Sigmoid colon (tissue), 7 donors: Measurements from ENCODE around the gene IMPG1. TPM values are rescaled to one million over a fixed set of nuclear protein-coding genes. Genes with fewer than 3 reads are reported as not detected.
"Not testable (repeated sequence)": the region's sequence is repeated elsewhere in the genome, so short reads cannot be mapped to it uniquely, and the experiment has no call there.

ENCODE experiments used
- DNase-seq: peaks from one replicate; pipeline ENCODE4 v3.0.0-alpha.2; 2019
- H3K27ac ChIP-seq, 4 donors: fragments of 200-600 bp; sonication (generic); one replicate each; pipeline ENCODE4 v1.5.1; 2016 to 2019; ENCODE audit warnings: mild to moderate bottlenecking in 1 of 4
- H3K27me3 ChIP-seq, 3 donors: fragments of 200-600 bp; sonication (generic); one replicate each; pipeline ENCODE4 v1.5.1; 2019; ENCODE audit warnings: mild to moderate bottlenecking in 1 of 3
- H3K36me3 ChIP-seq, 4 donors: fragments of 200-600 bp; sonication (generic); one replicate each; pipeline ENCODE4 v1.5.1; 2016 to 2019
- H3K4me1 ChIP-seq, 4 donors: fragments of 200-600 bp; sonication (generic); one replicate each; pipeline ENCODE4 v1.5.1; 2017 to 2019
- H3K4me3 ChIP-seq, 4 donors: fragments of 200-600 bp; sonication (generic); one replicate each; pipeline ENCODE4 v1.5.1; 2017 to 2019; ENCODE audit warnings: mild to moderate bottlenecking in 2 of 4, moderate library complexity in 1 of 4
- H3K9me3 ChIP-seq, 4 donors: fragments of 200-600 bp in 3 of 4; sonication (generic) in 3 of 4; one replicate each; pipeline versions ENCODE4 v1.5.1 to v1.6.1; 2013 to 2019
- EP300 ChIP-seq, 4 donors: sonication (generic); formaldehyde crosslinking; IDR thresholded peaks; one replicate each; pipeline ENCODE4 v1.6.1; 2017; ENCODE audit warnings: antibody characterized with exemption in 4 of 4
- POLR2A ChIP-seq, 2 donors: fragments of 450-650 bp; IDR thresholded peaks; one replicate each; pipeline ENCODE4 v1.6.1; 2016; ENCODE audit warnings: antibody characterized with exemption in 2 of 2, mild to moderate bottlenecking in 2 of 2, moderate library complexity in 2 of 2
- POLR2AphosphoS5 ChIP-seq, 4 donors: sonication (generic); formaldehyde crosslinking; IDR thresholded peaks; one replicate each; pipeline ENCODE4 v1.6.1; 2017; ENCODE audit warnings: antibody characterized with exemption in 4 of 4
- WGBS, 2 donors: extraction: QIAGEN DNeasy Blood & Tissue Kit; methylation state at CpG; one replicate each; pipeline ENCODE4 v1.1.7; 2013; 5-methylcytosine and 5-hydroxymethylcytosine counted together
- intact Hi-C: fragments of 100-400 bp; cut with DNase I; formaldehyde crosslinking; loops from one replicate; pipeline ENCODE4 v1.15.1; 2023
- polyA plus RNA-seq, 3 donors: library from polyadenylated mRNA; stranded (reverse); fragments of 200-250 nt; gene quantifications; one replicate each; pipeline ENCODE4 v1.2.3, GENCODE V29; 2013
- total RNA-seq, 4 donors: library from RNA; depleted of rRNA; stranded (reverse); fragments of >200 nt; gene quantifications; one replicate each; pipeline ENCODE4 v1.1.0, GENCODE V29; 2016
- TF ChIP-seq, protein P1 (sequence below), 4 experiments: fragments of 450-650 bp in 3 of 4; fragments of 200-600 bp in 1 of 4; IDR thresholded peaks; one replicate each; pipeline ENCODE4 v1.5.1; 2016 to 2019; ENCODE audit warnings: antibody characterized with exemption in 4 of 4, mild to moderate bottlenecking in 3 of 4, moderate library complexity in 2 of 4
- donor health status: healthy with polysubstance abuse.
- donor health status: Bipolar disorder and iron deficiency.
- donor health status: healthy.

The IMPG1 gene
- total and polyA plus RNA-seq, 7 donors: not detected

DNA sequence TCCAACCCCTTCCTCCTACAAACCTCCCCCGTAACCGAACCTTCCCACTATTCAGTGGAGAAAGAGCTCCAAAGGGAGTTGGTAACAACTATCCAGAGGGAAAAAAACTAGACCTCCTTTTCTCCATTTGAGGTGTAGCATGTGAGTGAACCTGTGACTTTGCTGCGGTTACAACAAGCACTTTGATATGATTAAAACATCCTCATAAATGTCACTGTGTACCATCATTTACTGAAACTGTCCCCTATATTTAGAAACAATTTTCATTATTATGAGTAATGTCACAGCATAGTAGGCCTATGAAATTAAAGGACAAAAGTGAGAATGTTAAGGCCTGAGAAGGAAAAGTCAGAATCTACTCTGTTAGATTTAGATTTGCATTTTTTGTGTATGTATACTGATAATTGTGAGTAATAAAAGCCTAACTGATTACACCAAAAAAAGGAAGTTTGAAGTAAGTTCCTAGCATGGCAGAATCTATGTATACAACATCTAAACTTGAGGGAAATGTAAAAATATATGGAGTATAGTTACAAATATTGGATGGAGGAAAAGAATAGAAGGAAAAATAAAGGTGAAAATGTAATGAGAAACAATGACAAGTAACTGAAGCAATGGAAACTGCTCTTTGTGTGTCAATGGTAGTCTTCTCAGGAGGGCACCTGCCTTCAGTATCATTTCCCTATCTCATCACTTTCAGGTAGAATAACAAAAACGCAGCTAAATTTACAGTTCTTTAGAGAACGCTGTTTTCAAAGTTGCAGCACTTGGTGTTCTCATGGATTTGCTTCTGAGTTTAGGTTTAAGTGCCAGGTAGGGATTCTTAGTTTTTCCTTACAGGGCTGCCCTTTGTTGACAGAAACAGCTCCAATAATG, 145.9 kb downstream of the IMPG1 start:
- H3K4me3 ChIP-seq: no peak overlapping the region
- intact Hi-C loops: no loop called here
- no peak overlapping the region for H3K27ac ChIP-seq
- H3K27me3 ChIP-seq: no peaks in the 10 kb centered on the region
- no peaks in the 10 kb centered on the region for H3K4me1 ChIP-seq
- DNase-seq: no peak
- no peak for TF ChIP-seq POLR2AphosphoS5 (IDR thresholded peaks at IDR 0.05)
- TF ChIP-seq EP300 (IDR thresholded peaks at IDR 0.05): no peak
- TF ChIP-seq POLR2A (IDR thresholded peaks at IDR 0.05): no peak
- TF ChIP-seq, protein P1, sequence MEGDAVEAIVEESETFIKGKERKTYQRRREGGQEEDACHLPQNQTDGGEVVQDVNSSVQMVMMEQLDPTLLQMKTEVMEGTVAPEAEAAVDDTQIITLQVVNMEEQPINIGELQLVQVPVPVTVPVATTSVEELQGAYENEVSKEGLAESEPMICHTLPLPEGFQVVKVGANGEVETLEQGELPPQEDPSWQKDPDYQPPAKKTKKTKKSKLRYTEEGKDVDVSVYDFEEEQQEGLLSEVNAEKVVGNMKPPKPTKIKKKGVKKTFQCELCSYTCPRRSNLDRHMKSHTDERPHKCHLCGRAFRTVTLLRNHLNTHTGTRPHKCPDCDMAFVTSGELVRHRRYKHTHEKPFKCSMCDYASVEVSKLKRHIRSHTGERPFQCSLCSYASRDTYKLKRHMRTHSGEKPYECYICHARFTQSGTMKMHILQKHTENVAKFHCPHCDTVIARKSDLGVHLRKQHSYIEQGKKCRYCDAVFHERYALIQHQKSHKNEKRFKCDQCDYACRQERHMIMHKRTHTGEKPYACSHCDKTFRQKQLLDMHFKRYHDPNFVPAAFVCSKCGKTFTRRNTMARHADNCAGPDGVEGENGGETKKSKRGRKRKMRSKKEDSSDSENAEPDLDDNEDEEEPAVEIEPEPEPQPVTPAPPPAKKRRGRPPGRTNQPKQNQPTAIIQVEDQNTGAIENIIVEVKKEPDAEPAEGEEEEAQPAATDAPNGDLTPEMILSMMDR (IDR thresholded peaks at IDR 0.05): no peak
- WGBS, 2 donors: 87 to 88% methylated on average over 5 of the region's 5 CpGs
- H3K9me3 ChIP-seq: no peaks in the 10 kb centered on the region
- no peaks in the 10 kb centered on the region for H3K36me3 ChIP-seq

DNA sequence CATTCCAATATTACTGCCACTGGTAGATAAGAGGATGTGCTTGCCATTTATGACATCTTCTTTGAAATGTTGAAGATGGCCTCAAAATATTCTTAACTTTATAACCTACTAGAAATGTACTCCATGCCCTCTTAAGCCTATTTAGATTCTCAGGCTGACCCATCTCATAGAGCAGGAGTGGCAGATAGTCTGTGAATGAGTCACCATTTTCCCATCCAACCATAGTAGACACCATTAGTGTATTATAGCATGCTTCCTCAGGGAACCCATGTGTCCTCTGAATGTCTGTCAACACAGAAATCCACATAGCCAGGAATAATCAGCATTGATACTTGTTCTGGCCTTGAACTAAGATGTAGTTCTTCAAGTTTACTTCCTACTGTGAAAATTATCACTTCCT, 150.2 kb downstream of the IMPG1 start:
- Histone ChIP-seq H3K4me1 (no peaks in the 10 kb centered on the region), H3K36me3 (peaks cover 0 to 10% (median 0%) of the 10 kb centered on the region in 4 donors), H3K27me3 (no peaks in the 10 kb centered on the region), H3K27ac (no peak overlapping the region), H3K9me3 (no peaks in the 10 kb centered on the region), H3K4me3 (no peak overlapping the region)
- intact Hi-C loops: no loop called here
- TF ChIP-seq, protein P1 (IDR thresholded peaks at IDR 0.05): no peak
- no peak for TF ChIP-seq EP300 (IDR thresholded peaks at IDR 0.05)
- no peak for TF ChIP-seq POLR2AphosphoS5 (IDR thresholded peaks at IDR 0.05)
- TF ChIP-seq POLR2A (IDR thresholded peaks at IDR 0.05): no peak
- no peak for DNase-seq

DNA sequence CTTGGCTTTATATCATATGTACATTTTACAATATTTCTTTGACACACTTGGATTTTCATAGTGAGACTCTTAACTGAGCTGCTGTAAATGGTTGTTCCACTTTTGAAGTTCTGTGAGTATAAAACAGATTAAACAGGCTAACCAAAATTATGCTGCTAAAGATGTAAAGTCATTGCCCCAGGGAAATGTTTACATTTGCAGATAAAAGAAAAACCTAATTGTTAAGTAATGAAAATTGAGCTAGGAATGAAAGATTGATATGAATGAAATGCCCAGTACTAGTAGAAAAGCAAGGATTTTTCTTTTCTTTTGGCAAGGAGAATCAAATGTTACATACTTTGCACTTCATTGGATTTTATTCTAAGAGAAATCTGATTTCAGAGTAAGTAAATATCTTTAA, 159.4 kb downstream of the IMPG1 start:
- intact Hi-C loops: no loop called here
- Histone ChIP-seq H3K4me3 (no peak overlapping the region), H3K27me3 (no peaks in the 10 kb centered on the region), H3K4me1 (no peaks in the 10 kb centered on the region), H3K36me3 (peaks cover 0 to 34% (median 0%) of the 10 kb centered on the region in 4 donors), H3K9me3 (no peaks in the 10 kb centered on the region), H3K27ac (no peak overlapping the region)
- no peak for DNase-seq
- TF ChIP-seq EP300 (IDR thresholded peaks at IDR 0.05) (no peak), POLR2AphosphoS5 (IDR thresholded peaks at IDR 0.05) (no peak), POLR2A (IDR thresholded peaks at IDR 0.05) (no peak)
- TF ChIP-seq, protein P1 (IDR thresholded peaks at IDR 0.05): no peak

DNA sequence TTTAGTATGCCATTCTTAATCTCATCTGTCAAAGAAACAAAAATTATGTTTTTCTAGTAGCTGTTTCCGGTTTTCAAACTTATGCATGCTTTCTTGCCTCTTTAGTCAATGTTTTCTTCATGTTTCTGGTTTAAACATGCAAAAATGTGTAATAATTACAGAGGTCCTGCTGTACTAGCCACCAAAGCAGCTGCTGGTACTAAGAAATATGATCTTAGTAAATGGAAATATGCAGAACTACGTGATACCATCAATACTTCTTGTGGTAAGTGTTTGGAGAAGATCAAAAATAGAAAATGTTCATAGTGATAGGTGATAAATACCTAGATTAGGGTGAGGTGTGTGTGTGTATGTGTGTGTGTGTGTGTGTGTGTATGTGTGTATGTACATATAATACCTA, 165.0 kb downstream of the IMPG1 start:
- H3K36me3 ChIP-seq: peaks cover 0 to 9% (median 0%) of the 10 kb centered on the region in 4 donors
- TF ChIP-seq, protein P1 (IDR thresholded peaks at IDR 0.05): no peak
- TF ChIP-seq POLR2AphosphoS5 (IDR thresholded peaks at IDR 0.05): no peak
- H3K4me1 ChIP-seq: no peaks in the 10 kb centered on the region
- DNase-seq: no peak
- no peaks in the 10 kb centered on the region for H3K9me3 ChIP-seq
- WGBS, 2 donors: 87 to 95% methylated on average over 2 of the region's 2 CpGs
- no peak overlapping the region for H3K27ac ChIP-seq
- intact Hi-C loops: no loop called here
- no peaks in the 10 kb centered on the region for H3K27me3 ChIP-seq
- H3K4me3 ChIP-seq: no peak overlapping the region

DNA sequence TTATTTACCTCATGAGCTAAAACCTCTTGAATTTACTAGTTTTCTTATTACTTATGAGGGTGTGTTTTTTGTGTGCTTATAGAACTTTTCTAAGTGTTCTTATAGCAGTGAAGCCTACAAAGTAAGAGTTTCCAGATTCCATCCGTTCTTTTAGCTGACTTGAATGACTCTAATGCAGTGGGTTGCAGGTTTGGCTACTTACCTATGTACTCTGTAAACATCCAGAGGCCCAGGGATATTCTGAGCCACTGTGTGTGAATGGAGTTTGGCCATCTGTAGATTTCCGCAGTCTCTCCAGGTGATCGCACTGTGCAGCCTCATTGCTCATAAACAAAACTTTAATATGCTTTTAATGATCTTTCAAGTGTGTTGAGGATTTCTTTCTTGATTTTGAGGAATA, 165.6 kb downstream of the IMPG1 start:
- Histone ChIP-seq H3K4me3 (no peak overlapping the region), H3K4me1 (no peaks in the 10 kb centered on the region), H3K27ac (no peak overlapping the region), H3K27me3 (no peaks in the 10 kb centered on the region), H3K36me3 (peaks cover 0 to 9% (median 0%) of the 10 kb centered on the region in 4 donors), H3K9me3 (no peaks in the 10 kb centered on the region)
- DNase-seq: no peak
- intact Hi-C loops: no loop called here
- TF ChIP-seq POLR2A (IDR thresholded peaks at IDR 0.05) (no peak), POLR2AphosphoS5 (IDR thresholded peaks at IDR 0.05) (no peak), EP300 (IDR thresholded peaks at IDR 0.05) (no peak)
- TF ChIP-seq, protein P1 (IDR thresholded peaks at IDR 0.05): no peak
- WGBS, 2 donors: 90 to 92% methylated on average over 3 of the region's 3 CpGs

DNA sequence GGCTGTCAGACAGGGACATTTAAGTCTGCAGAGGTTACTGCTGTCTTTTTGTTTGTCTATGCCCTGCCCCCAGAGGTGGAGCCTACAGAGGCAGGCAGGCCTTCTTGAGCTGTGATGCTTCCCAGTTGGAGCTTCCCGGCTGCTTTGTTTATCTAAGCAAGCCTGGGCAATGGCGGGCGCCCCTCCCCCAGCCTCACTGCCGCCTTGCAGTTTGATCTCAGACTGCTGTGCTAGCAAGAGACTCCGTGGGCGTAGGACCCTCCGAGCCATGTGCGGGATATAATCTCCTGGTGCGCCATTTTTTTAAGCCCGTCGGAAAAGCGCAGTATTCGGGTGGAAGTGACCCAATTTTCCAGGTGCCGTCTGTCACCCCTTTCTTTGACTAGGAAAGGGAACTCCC, 167.3 kb downstream of the IMPG1 start:
- H3K36me3 ChIP-seq, H3K27ac ChIP-seq, H3K4me1 ChIP-seq, H3K4me3 ChIP-seq, H3K27me3 ChIP-seq, intact Hi-C loops, DNase-seq, H3K9me3 ChIP-seq: not testable (repeated sequence)
- 97% methylated on average over 14 of the region's 14 CpGs for WGBS, 2 donors

DNA sequence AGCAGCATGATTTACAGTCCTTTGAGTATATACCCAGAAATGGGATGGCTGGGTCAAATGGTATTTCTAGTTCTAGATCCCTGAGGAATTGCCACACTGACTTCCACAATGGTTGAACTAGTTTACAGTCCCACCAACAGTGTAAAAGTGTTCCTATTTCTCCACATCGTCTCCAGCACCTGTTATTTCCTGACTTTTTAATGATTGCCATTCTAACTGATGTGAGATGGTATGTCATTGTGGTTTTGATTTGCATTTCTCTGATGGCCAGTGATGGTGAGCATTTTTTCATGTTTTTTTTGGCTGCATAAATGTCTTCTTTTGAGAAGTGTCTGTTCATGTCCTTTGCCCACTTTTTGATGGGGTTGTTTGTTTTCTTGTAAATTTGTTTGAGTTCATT, 172.2 kb downstream of the IMPG1 start:
- H3K27me3 ChIP-seq, H3K27ac ChIP-seq, H3K9me3 ChIP-seq, DNase-seq, intact Hi-C loops, H3K36me3 ChIP-seq, H3K4me3 ChIP-seq, H3K4me1 ChIP-seq: not testable (repeated sequence)
- WGBS, 2 donors: 93 to 94% methylated on average over 1 of the region's 1 CpG
